Measurements from ENCODE around the gene LRRTM4. TPM values are rescaled to one million over a fixed set of nuclear protein-coding genes. Genes with fewer than 3 reads are reported as not detected.

The LRRTM4 gene
- total and polyA plus RNA-seq, 2 donors (not counting 1 experiment from before 2014, with no cell fraction given): 0.05 TPM; not detected in 1

DNA sequence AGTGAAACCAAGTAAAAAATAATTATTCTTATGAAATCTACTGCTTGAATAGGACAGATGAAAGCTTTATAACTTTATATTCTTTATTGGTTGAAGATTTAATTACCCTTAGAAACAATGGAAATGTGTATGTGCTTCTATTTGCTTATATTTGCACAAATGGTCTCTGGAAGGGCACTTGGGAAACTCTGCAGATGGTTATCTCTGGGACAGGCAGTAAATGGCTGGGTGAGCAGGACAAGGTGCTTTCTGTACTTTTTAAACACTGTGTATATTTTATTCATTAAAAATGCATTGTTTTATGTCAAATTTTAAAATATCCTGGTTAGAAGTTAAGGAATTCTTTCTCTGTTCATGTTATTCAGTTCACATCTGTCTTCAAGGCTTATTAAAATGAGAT lies 131.1 kb downstream of the LRRTM4 start:
- Histone ChIP-seq H3K36me3 (ENCODE audit: control insufficient read depth, insufficient read depth, low read length) (no peaks in the 10 kb centered on the region), H3K79me2 (ENCODE audit: control insufficient read depth, insufficient read depth, low read length) (no peaks in the 10 kb centered on the region), H4K20me1 (ENCODE audit: control insufficient read depth, extremely low read depth, insufficient read depth, low read length) (no peaks in the 10 kb centered on the region), H3K4me2 (ENCODE audit: extremely low read depth, insufficient read depth, low read length) (no peak overlapping the region), H3K27me3 (ENCODE audit: control insufficient read depth, insufficient read depth, low read length) (no peaks in the 10 kb centered on the region), H2AFZ (ENCODE audit: low read length) (no peak overlapping the region), H3K4me3 (replicated peaks in 1 of 4; ENCODE audit: control extremely low read depth in 1 of 4, insufficient read depth in 1 of 4, low read depth in 3 of 4, low read length in 4 of 4) (no peak overlapping the region), H3K9ac (ENCODE audit: insufficient read depth, low read length) (no peak overlapping the region), H3K27ac (ENCODE audit: insufficient read depth, low read length) (no peak overlapping the region), H3K9me3 (ENCODE audit: control insufficient read depth, insufficient read depth, low read depth, low read length) (no peaks in the 10 kb centered on the region), H3K4me1 (ENCODE audit: control insufficient read depth, extremely low read depth, insufficient read depth, low read length) (no peaks in the 10 kb centered on the region)
- no peak for TF ChIP-seq EZH2 (IDR thresholded peaks at IDR 0.05; ENCODE audit: low read length, missing control alignments)
- TF ChIP-seq, protein P1, sequence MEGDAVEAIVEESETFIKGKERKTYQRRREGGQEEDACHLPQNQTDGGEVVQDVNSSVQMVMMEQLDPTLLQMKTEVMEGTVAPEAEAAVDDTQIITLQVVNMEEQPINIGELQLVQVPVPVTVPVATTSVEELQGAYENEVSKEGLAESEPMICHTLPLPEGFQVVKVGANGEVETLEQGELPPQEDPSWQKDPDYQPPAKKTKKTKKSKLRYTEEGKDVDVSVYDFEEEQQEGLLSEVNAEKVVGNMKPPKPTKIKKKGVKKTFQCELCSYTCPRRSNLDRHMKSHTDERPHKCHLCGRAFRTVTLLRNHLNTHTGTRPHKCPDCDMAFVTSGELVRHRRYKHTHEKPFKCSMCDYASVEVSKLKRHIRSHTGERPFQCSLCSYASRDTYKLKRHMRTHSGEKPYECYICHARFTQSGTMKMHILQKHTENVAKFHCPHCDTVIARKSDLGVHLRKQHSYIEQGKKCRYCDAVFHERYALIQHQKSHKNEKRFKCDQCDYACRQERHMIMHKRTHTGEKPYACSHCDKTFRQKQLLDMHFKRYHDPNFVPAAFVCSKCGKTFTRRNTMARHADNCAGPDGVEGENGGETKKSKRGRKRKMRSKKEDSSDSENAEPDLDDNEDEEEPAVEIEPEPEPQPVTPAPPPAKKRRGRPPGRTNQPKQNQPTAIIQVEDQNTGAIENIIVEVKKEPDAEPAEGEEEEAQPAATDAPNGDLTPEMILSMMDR (conservative IDR thresholded peaks at IDR 0.05 in 1 of 2, IDR thresholded peaks at IDR 0.05 in 1 of 2; ENCODE audit: low read depth in 1 of 2, low read length in 2 of 2): no peak
- DNase-seq (ENCODE audit: low read depth in 2 of 2): no peak

DNA sequence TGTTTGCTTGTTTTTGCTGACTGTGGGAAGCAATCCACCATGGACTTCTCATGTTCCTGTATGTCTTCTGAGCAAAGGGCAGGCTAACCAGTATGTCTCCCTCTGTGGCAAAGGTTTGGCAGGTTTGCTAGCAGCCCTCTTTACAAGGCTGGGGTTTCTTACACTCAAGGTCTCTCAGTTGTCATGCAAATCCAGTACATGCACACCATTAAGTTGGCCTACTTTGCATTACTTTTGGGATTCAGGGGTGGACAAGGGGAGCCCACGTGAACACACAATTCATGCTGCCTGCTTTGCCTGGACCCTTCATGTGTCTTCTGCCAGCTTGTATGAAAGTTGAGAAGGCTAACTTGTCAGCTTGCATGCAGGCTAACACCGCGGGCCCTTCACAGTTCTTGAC lies 134.9 kb downstream of the LRRTM4 start:
- no peak for DNase-seq (ENCODE audit: low read depth in 2 of 2)
- H3K27me3 ChIP-seq (ENCODE audit: control insufficient read depth, insufficient read depth, low read length): no peaks in the 10 kb centered on the region
- no peak overlapping the region for H2AFZ ChIP-seq (ENCODE audit: low read length)
- no peak overlapping the region for H3K27ac ChIP-seq (ENCODE audit: insufficient read depth, low read length)
- no peaks in the 10 kb centered on the region for H3K9me3 ChIP-seq (ENCODE audit: control insufficient read depth, insufficient read depth, low read depth, low read length)
- H3K4me2 ChIP-seq (ENCODE audit: extremely low read depth, insufficient read depth, low read length): no peak overlapping the region
- H4K20me1 ChIP-seq (ENCODE audit: control insufficient read depth, extremely low read depth, insufficient read depth, low read length): no peaks in the 10 kb centered on the region
- H3K79me2 ChIP-seq (ENCODE audit: control insufficient read depth, insufficient read depth, low read length): no peaks in the 10 kb centered on the region
- H3K4me3 ChIP-seq (replicated peaks in 1 of 4; ENCODE audit: control extremely low read depth in 1 of 4, insufficient read depth in 1 of 4, low read depth in 3 of 4, low read length in 4 of 4): no peak overlapping the region
- TF ChIP-seq, protein P1 (conservative IDR thresholded peaks at IDR 0.05 in 1 of 2, IDR thresholded peaks at IDR 0.05 in 1 of 2; ENCODE audit: low read depth in 1 of 2, low read length in 2 of 2): no peak
- TF ChIP-seq EZH2 (IDR thresholded peaks at IDR 0.05; ENCODE audit: low read length, missing control alignments): no peak
- no peaks in the 10 kb centered on the region for H3K36me3 ChIP-seq (ENCODE audit: control insufficient read depth, insufficient read depth, low read length)
- H3K4me1 ChIP-seq (ENCODE audit: control insufficient read depth, extremely low read depth, insufficient read depth, low read length): no peaks in the 10 kb centered on the region
- H3K9ac ChIP-seq (ENCODE audit: insufficient read depth, low read length): no peak overlapping the region

DNA sequence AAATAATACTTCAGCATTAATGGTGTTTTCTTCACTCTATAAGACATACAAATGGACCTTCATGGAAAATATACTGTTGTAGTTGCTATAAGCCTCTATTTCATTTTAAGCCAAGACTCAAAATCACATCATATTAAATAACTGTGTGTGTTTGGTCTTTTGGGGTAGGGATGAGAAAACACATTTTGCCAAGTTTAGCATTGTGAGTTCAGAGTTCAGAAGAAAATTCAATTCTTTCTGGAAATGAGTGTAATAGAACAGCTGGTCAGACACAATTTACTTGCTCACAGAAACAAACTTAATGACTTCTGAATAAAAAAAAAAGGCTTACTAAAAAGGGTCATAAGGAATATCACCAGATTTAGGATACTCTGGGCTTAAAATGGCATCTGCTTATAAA lies 149.5 kb downstream of the LRRTM4 start:
- Histone ChIP-seq H3K4me3 (replicated peaks in 1 of 4; ENCODE audit: control extremely low read depth in 1 of 4, insufficient read depth in 1 of 4, low read depth in 3 of 4, low read length in 4 of 4) (no peak overlapping the region), H3K4me2 (ENCODE audit: extremely low read depth, insufficient read depth, low read length) (no peak overlapping the region), H4K20me1 (ENCODE audit: control insufficient read depth, extremely low read depth, insufficient read depth, low read length) (no peaks in the 10 kb centered on the region), H3K36me3 (ENCODE audit: control insufficient read depth, insufficient read depth, low read length) (no peaks in the 10 kb centered on the region), H3K27me3 (ENCODE audit: control insufficient read depth, insufficient read depth, low read length) (no peaks in the 10 kb centered on the region), H3K27ac (ENCODE audit: insufficient read depth, low read length) (no peak overlapping the region), H3K9me3 (ENCODE audit: control insufficient read depth, insufficient read depth, low read depth, low read length) (no peaks in the 10 kb centered on the region), H3K4me1 (ENCODE audit: control insufficient read depth, extremely low read depth, insufficient read depth, low read length) (no peaks in the 10 kb centered on the region), H2AFZ (ENCODE audit: low read length) (no peak overlapping the region), H3K79me2 (ENCODE audit: control insufficient read depth, insufficient read depth, low read length) (no peaks in the 10 kb centered on the region), H3K9ac (ENCODE audit: insufficient read depth, low read length) (no peak overlapping the region)
- no peak for DNase-seq (ENCODE audit: low read depth in 2 of 2)
- TF ChIP-seq, protein P1 (conservative IDR thresholded peaks at IDR 0.05 in 1 of 2, IDR thresholded peaks at IDR 0.05 in 1 of 2; ENCODE audit: low read depth in 1 of 2, low read length in 2 of 2): no peak
- no peak for TF ChIP-seq EZH2 (IDR thresholded peaks at IDR 0.05; ENCODE audit: low read length, missing control alignments)
